Right lung (tissue), 5 donors: ENCODE results near the gene LRRC71. TPM values are rescaled to one million over a fixed set of nuclear protein-coding genes. Genes with fewer than 3 reads are reported as not detected.

Source experiments
- DNase-seq, 2 donors: peaks; one replicate each; pipeline ENCODE4 v3.0.0-alpha.2; 2013
- polyA plus RNA-seq, 5 donors: library from polyadenylated mRNA; unstranded; fragments of 120-200 nt; gene quantifications; one replicate each; pipeline versions ENCODE4 v1.2.1 to v1.2.3, GENCODE V29; 2013; ENCODE audit warnings: inconsistent platforms in 1 of 5, low replicate concordance in 1 of 5; ENCODE audit not compliant: insufficient read length in 5 of 5, insufficient read depth in 1 of 5

Gene LRRC71
- polyA plus RNA-seq, 5 donors, result 0.81 to 5.6 (median 3.6) TPM

GRCh38 chr1:156945881-156946661 is 25.6 kb downstream of the LRRC71 start:
- no peak for DNase-seq

GRCh38 chr1:156947127-156947526 is 26.7 kb downstream of the LRRC71 start:
- no peak for DNase-seq

DNA sequence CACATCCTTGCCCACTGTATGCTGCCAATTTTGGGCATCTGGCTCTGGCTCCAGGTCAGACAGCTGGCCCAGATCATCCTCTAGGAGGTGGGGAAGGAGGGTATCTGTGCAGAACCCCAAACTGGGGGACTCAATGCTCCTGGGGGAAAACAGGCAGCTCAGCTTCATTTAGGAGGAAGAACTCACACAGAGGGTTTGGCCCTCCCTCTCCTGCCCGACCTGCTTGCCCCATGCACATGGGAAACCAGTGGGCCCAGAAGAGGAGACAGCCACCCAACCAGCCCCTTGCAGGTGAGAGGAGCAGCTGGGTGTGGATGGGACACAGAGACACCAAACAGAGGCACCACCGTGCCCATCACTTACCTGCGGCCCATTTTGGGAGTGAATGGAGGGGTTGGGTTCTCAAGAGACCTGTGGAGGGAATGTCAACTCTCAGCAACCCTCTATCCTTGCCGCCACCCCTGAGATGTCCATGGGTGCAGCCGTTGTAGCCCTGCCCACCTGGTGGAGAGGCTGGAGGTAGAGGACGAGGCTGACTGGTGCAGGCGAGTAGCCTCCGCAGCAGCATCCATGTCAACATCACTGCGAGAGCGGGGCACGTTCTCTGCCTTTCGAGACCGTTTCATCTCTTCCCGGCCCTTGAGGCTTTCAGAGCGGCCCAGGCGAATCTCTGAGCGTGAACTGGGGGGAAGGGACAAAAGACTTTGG is 27.5 kb downstream of the LRRC71 start:
- no peak for DNase-seq

- no peak for DNase-seq
Measured at GRCh38 chr1:156948708-156949107, 28.3 kb downstream of the LRRC71 start.

DNA sequence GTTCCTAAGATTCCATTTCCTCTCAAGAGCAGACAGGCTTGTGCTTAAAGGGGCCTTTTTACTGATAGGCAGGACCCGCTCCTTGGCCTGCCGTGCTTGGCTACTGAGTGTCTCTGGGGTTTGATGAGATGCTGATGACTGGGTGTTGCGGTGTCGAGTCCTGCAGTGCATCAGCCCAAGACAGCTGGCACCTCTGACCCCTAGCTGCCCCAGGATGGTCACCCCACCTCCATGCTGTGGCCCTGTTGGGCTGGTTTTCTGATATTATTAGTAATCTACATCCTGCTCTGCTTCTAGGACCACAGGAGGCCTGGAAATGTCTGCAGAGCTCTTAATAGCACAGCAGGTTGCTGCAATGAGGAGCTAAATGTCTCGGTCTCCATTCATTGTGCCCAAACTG is 28.7 kb downstream of the LRRC71 start:
- DNase-seq, result no peak

DNA sequence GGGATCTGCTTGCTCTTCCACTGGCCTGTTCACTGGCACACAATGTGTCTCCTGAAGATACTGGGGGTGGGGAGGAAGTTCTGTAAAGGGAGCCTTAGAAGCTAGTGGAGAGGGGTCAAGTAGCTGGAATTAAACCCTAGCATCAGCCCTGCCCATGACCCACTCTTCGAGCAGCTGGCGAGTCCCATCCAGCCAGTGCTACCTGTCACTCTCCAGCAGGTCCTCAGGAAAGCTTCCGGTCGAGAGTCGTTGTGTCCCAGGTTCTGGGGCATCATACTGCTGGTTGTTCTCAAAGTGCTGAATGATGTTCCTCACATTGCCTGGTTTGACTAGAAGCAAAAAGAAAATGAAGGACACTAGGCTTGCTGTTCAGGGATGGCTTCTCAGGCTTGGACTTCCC is 30.9 kb downstream of the LRRC71 start:
- DNase-seq, result no peak

DNA sequence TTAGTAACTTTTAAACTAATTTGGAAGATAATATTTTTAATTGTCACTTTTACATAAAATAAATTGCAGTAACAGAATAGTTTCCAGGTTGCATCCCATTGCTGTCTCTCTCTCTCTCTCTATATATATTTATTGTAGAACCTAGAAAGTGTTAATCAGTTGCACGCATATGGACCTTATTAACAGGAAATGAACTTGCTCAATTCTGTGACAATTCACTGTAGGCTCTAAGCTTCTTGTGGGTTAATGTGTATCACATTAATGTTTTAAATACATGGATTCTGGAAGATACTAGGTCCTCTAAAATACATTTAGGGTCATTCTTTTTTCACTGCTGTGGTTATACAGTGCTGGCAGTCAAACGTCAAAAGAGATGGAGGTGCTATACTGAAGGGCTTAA is 33.1 kb downstream of the LRRC71 start:
- no peak for DNase-seq

DNA sequence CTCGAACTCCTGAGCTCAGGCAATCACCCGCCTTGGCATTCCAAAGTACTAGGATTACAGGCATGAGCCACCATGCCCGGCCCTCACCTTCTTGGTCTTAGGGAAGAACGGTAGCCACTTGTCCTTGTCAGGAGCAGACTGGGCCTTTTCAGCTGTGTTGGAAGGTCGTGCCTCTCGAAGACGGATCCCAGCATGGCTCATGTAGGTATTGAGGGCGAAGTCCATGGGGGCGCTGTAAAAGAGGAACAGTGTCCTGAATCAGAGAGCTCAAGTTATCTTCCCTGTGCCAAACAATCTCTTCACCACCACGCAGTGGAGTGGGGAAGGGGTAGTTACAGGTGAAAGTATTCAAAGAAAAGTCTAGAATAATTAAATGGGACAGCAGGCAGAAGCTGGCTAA is 35.9 kb downstream of the LRRC71 start:
- DNase-seq, result no peak

GRCh38 chr1:156957634-156958033 is 37.2 kb downstream of the LRRC71 start:
- no peak for DNase-seq

DNA sequence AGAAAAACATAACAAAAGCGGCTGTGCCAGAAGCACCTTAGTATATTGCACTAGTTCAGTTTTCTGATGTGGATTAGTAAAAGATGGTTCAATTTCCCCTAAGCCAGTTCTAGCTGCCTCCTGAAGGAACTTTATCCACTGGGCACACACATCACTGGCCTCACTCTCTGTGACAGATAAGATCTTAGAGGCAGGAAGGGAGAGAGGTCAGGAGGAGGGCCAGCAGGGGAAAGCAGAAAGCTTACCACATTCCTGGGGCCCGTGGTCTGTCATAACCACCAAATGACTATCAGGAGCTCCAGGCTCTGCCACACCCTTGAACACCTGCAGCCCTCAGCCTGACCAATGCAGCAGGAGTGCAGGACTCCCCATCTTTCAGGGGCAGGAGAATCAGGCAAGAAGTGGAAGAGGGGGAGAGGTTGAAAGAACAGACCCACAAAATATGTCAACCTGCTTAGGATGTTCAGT is 37.8 kb downstream of the LRRC71 start:
- no peak for DNase-seq

DNA sequence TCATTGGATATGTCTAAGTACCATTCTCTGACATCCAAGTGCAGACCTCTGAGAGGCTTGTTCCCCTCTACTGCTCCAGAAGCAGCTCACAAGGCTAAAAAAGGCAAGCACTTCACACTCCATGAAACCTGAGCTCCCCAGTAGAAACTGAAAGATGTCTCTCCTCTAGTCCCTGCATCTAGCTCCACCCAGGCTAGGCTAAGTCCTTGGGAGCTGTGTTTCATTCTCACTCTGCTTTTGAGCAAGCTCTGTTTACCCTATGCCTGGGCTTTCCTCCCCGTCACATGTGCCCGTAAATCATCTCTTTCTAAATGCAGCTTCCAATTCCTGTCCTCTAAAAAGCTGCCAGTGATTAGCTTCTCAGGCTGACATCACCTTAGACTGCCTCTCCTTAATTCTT is 39.0 kb downstream of the LRRC71 start:
- no peak for DNase-seq

- DNase-seq, result no peak
Measured at GRCh38 chr1:156959925-156960324, 39.5 kb downstream of the LRRC71 start.

DNA sequence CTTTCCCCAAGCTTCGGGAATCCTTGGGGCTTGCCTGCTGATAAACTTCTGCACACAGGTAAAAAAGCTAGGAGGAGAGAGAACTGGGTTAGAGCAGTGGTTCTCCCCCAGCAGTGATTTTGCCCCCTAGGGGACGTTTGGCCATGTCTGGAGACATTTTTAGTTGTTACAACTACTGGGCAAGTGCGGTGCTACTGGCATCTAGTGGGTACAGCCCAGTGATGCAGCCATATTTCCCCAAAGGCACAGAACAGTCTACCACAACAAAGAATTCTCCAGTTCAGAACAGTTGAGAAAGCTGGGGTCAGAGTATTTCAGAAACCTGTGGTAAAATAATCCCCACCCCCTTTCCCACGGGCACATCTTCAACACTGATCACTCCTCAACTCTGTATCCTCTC is 41.3 kb downstream of the LRRC71 start:
- no peak for DNase-seq

GRCh38 chr1:156963621-156964020 is 43.2 kb downstream of the LRRC71 start:
- DNase-seq, result no peak

GRCh38 chr1:156964441-156964840 is 44.0 kb downstream of the LRRC71 start:
- no peak for DNase-seq

GRCh38 chr1:156969496-156969895 is 49.1 kb downstream of the LRRC71 start:
- DNase-seq, result no peak

DNA sequence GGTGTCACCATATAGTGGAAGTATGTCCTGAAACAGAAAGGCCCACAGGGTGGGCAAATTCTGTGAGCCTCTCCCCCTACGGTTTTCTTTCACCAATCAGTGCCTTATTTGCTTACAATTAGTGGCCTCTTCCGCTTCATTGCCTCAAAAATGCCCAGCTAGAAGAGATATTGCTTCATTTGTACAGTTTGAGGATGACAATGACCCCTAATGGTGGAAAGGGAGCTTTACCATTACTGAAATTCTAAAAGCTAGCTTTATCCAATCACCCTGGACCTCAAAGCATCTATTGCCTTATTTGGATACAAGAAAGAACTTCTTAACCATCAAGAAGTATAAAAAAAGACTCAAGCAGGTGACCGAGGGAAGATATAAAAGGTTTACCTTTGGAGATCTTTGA is 49.6 kb downstream of the LRRC71 start:
- DNase-seq, result no peak

DNA sequence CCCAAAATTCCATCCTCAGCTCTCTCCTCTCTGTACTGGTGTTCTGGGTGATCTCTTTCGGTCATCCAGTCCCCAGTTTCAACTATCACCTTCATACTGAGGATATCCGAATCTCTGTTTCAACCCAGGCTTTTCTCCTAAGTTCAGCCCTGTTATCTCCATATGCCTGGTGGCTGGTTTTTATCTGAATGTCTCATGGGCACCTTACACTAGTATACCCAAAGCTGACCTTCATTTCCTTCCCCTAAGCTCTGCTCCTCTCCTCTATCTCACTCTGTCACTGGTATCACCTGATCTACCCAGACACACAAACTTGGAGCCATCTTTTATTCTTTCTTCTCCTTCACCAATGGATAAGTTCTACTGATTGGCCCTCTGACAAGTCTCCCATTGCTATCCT is 53.0 kb downstream of the LRRC71 start:
- DNase-seq, result no peak

DNA sequence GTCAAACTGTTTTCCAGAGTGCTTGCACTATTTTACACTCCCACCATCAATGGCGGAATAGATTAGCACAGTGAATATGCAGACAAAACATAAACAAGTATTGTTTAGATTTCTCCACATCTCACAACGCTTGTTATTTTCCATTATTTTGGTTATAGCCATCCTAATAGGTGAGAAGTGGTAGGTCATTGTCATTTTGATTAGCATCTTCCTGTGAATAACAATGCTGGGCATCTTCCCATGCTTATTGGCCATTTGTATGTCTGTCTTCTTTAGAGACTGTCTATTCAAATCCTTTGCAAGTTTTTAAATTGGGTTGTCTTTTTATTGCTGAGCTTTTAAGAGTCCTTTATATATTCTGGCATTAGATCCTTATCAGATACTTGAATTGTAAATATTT is 54.7 kb downstream of the LRRC71 start:
- no peak for DNase-seq

DNA sequence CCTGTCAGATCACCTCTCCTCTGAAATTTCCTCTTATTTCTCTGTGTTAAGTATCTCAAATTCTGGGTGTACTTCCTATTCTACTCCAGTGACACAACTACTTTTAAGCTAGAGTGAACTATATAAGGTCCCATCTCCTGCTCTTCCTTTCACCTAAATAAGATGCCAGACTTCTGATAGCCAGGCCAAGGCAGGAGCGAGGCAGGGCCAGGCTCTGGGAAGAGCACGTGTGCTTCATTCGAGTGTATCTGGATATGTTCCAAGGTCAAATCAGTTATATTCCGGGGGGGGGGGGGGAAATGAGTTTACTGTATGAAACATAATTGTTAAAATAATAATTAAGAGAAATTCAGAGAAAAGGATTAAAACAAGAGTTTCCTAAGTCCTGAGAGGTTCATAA is 60.1 kb downstream of the LRRC71 start:
- no peak for DNase-seq
